NCI-H146 treated with DMSO at 0.1 percent for 48 hours (cell line): ENCODE results near the gene IL27RA.
"Not testable (repeated sequence)": the region's sequence is repeated elsewhere in the genome, so short reads cannot be mapped to it uniquely, and the experiment has no call there.

Experiments
- DNase-seq: peaks from one replicate; lab custom pipeline; 2025; ENCODE audit not compliant: unreplicated experiment; lab: John Stamatoyannopoulos, UW

Gene IL27RA

GRCh38 chr19:14027856-14028450 lies 3.6 kb upstream of the IL27RA start, which contains the start of gene RLN3:
Gene RLN3 (plus strand): TSS chr19:14028148. CDS start chr19:14028205, 57 bp downstream.
- no peak for DNase-seq

GRCh38 chr19:14028901-14029300 lies 2.7 kb upstream of the IL27RA start:
- DNase-seq = no peak

- DNase-seq = no peak
These were observed 404 bp upstream of the IL27RA start for GRCh38 chr19:14030997-14031718.

GRCh38 chr19:14033946-14034345 lies 2.4 kb downstream of the IL27RA start:
- no peak for DNase-seq

GRCh38 chr19:14035159-14035558 lies 3.6 kb downstream of the IL27RA start:
- not testable (repeated sequence) for DNase-seq

- DNase-seq = no peak
These were observed 4.1 kb downstream of the IL27RA start for GRCh38 chr19:14035706-14036105.

GRCh38 chr19:14039181-14039580 lies 7.6 kb downstream of the IL27RA start:
- DNase-seq = no peak

- DNase-seq = not testable (repeated sequence)
These were observed 11.4 kb downstream of the IL27RA start for GRCh38 chr19:14042659-14043608.

GRCh38 chr19:14047866-14048265 lies 16.3 kb downstream of the IL27RA start:
- DNase-seq = not testable (repeated sequence)

- DNase-seq = no peak
These were observed 17.0 kb downstream of the IL27RA start for GRCh38 chr19:14048443-14049153.

GRCh38 chr19:14050512-14050911 lies 18.9 kb downstream of the IL27RA start:
- DNase-seq = no peak

- DNase-seq = not testable (repeated sequence)
These were observed 19.4 kb downstream of the IL27RA start for GRCh38 chr19:14050961-14051360.

- DNase-seq = no peak
These were observed 20.4 kb downstream of the IL27RA start for GRCh38 chr19:14051980-14052379.

GRCh38 chr19:14052470-14052869 lies 20.9 kb downstream of the IL27RA start:
- DNase-seq = no peak

GRCh38 chr19:14053032-14053431 lies 21.5 kb downstream of the IL27RA start:
- DNase-seq = no peak

- no peak for DNase-seq
These were observed 21.9 kb downstream of the IL27RA start for GRCh38 chr19:14053500-14053899.

- no peak for DNase-seq
These were observed 22.5 kb downstream of the IL27RA start for GRCh38 chr19:14054099-14054498.

GRCh38 chr19:14054721-14055120 lies 23.2 kb downstream of the IL27RA start:
- no peak for DNase-seq

GRCh38 chr19:14055396-14055795 lies 23.8 kb downstream of the IL27RA start:
- DNase-seq = no peak

- no peak for DNase-seq
These were observed 24.6 kb downstream of the IL27RA start for GRCh38 chr19:14056069-14056666.
